ACHN (cell line): ENCODE data around the gene ZMAT5.

Experiments used
- DNase-seq: peaks from one replicate; pipeline ENCODE4 v3.0.0-alpha.2; 2015
- in situ Hi-C: cut with HindIII; loops from 2 replicates; pipeline ENCODE4 v1.10.0; 2017; ENCODE audit warnings: low sequenced_read_pairs, low pct_ligation_motif_present, low pct_unique_long_range_greater_than_20kb

ZMAT5 gene

GRCh38 chr22:29766632-29767170 is at the start of gene ZMAT5:
Gene ZMAT5, minus strand, starts transcription at chr22:29767007. Its CDS starts 18,463 bp downstream, at chr22:29748544.
- DNase-seq: peak; percentile 97
- in situ Hi-C loops: no loop called here

GRCh38 chr22:29816539-29816938 is 49.7 kb upstream of the ZMAT5 start:
- in situ Hi-C loops: no loop called here

GRCh38 chr22:29816128-29816527 is 49.3 kb upstream of the ZMAT5 start:
- in situ Hi-C loops: no loop called here

More at GRCh38 chr22:29816539-29816938, 49.7 kb upstream of the ZMAT5 start:
- no peak for DNase-seq

GRCh38 chr22:29815580-29815979 is 48.8 kb upstream of the ZMAT5 start:
- no peak for DNase-seq
- in situ Hi-C loops: no loop called here

More at GRCh38 chr22:29816128-29816527, 49.3 kb upstream of the ZMAT5 start:
- DNase-seq: no peak

GRCh38 chr22:29814003-29814402 is 47.2 kb upstream of the ZMAT5 start:
- in situ Hi-C loops: no loop called here
- DNase-seq: no peak

GRCh38 chr22:29813563-29813962 is 46.8 kb upstream of the ZMAT5 start:
- in situ Hi-C loops: no loop called here
- DNase-seq: peak; percentile 78

GRCh38 chr22:29813126-29813525 is 46.3 kb upstream of the ZMAT5 start:
- in situ Hi-C loops: no loop called here

GRCh38 chr22:29811377-29811776 is 44.6 kb upstream of the ZMAT5 start:
- DNase-seq: no peak
- in situ Hi-C loops: no loop called here

More at GRCh38 chr22:29813126-29813525, 46.3 kb upstream of the ZMAT5 start:
- no peak for DNase-seq

GRCh38 chr22:29810216-29810615 is 43.4 kb upstream of the ZMAT5 start:
- in situ Hi-C loops: no loop called here
- DNase-seq: no peak

GRCh38 chr22:29806196-29806595 is 39.4 kb upstream of the ZMAT5 start:
- in situ Hi-C loops: no loop called here
- DNase-seq: no peak

GRCh38 chr22:29804985-29805384 is 38.2 kb upstream of the ZMAT5 start:
- DNase-seq: no peak
- in situ Hi-C loops: no loop called here

- no peak for DNase-seq
- in situ Hi-C loops: no loop called here
Measured at GRCh38 chr22:29803190-29803589, 36.4 kb upstream of the ZMAT5 start.

GRCh38 chr22:29801796-29802195 is 35.0 kb upstream of the ZMAT5 start:
- DNase-seq: no peak
- in situ Hi-C loops: no loop called here

- in situ Hi-C loops: no loop called here
- DNase-seq: no peak
Measured at GRCh38 chr22:29801153-29801552, 34.3 kb upstream of the ZMAT5 start.

- peak; percentile 78 for DNase-seq
Measured at GRCh38 chr22:29799217-29799680, 32.4 kb upstream of the ZMAT5 start.

GRCh38 chr22:29798801-29799200 is 32.0 kb upstream of the ZMAT5 start:
- no peak for DNase-seq
- in situ Hi-C loops: no loop called here

More at GRCh38 chr22:29799217-29799680, 32.4 kb upstream of the ZMAT5 start:
- in situ Hi-C loops: no loop called here

- DNase-seq: no peak
Measured at GRCh38 chr22:29798318-29798717, 31.5 kb upstream of the ZMAT5 start.

GRCh38 chr22:29797351-29797750 is 30.5 kb upstream of the ZMAT5 start:
- no peak for DNase-seq
- in situ Hi-C loops: no loop called here

More at GRCh38 chr22:29798318-29798717, 31.5 kb upstream of the ZMAT5 start:
- in situ Hi-C loops: no loop called here

- DNase-seq: no peak
- in situ Hi-C loops: no loop called here
Measured at GRCh38 chr22:29795663-29796062, 28.9 kb upstream of the ZMAT5 start.

- DNase-seq: no peak
- in situ Hi-C loops: no loop called here
Measured at GRCh38 chr22:29793396-29793795, 26.6 kb upstream of the ZMAT5 start.

- no peak for DNase-seq
- in situ Hi-C loops: no loop called here
Measured at GRCh38 chr22:29790061-29790460, 23.3 kb upstream of the ZMAT5 start.
